H1 (cell line): Measurements from ENCODE around the gene OR2J2. TPM values are rescaled to one million over a fixed set of nuclear protein-coding genes. Genes with fewer than 3 reads are reported as not detected.
"Not testable (repeated sequence)": the region's sequence is repeated elsewhere in the genome, so short reads cannot be mapped to it uniquely, and the experiment has no call there.

Experiments
- CTCF ChIA-PET: fragments of 300-600 bp; sonication (Branson Sonifier 250); formaldehyde crosslinking; loops from one replicate; lab custom pipeline; 2021; ENCODE audit not compliant: partially characterized antibody; lab: Charles Lee
- POLR2A ChIA-PET: fragments of 300-600 bp; sonication (Branson Sonifier 250); formaldehyde crosslinking; loops from one replicate; lab custom pipeline; 2021; ENCODE audit warnings: inconsistent platforms; ENCODE audit not compliant: partially characterized antibody; lab: Charles Lee
- DNase-seq, 2 experiments: peaks; one replicate each; pipeline versions ENCODE4 v3.0.0 to v3.0.0-alpha.2; 2010 to 2022; ENCODE audit warnings: low spot score in 2 of 2, low read depth in 1 of 2, mixed read lengths in 1 of 2
- FAIRE-seq: peaks from 2 replicates; lab custom pipeline; 2011; peaks lifted over from hg19 to GRCh38; lab: Jason Lieb, UNC
- H2AFZ ChIP-seq: 2 replicates; pipeline ENCODE4 v1.8.1; 2012; ENCODE audit warnings: low read length, inconsistent platforms
- H2AK5ac ChIP-seq: 2 replicates; pipeline ENCODE4 v1.6.1; 2013; ENCODE audit warnings: low read depth, low read length
- H2BK120ac ChIP-seq: replicated peaks from 2 replicates; pipeline ENCODE3; 2013; ENCODE audit warnings: low read depth, low read length, inconsistent platforms
- H2BK12ac ChIP-seq: 2 replicates; pipeline ENCODE4 v1.6.1; 2013; ENCODE audit warnings: low read depth, low read length
- H2BK15ac ChIP-seq: 2 replicates; pipeline ENCODE4 v1.6.1; 2013; ENCODE audit warnings: low read length
- H2BK20ac ChIP-seq: 2 replicates; pipeline ENCODE4 v1.6.1; 2013; ENCODE audit warnings: low read length
- H2BK5ac ChIP-seq: 2 replicates; pipeline ENCODE4 v1.6.1; 2013; ENCODE audit warnings: low read depth, low read length
- H3K14ac ChIP-seq: 2 replicates; pipeline ENCODE4 v1.6.1; 2013; ENCODE audit warnings: inconsistent platforms; ENCODE audit not compliant: insufficient read length
- H3K18ac ChIP-seq: 2 replicates; pipeline ENCODE4 v1.6.1; 2013; ENCODE audit warnings: low read length; ENCODE audit errors: extremely low read depth
- H3K23ac ChIP-seq: 2 replicates; pipeline ENCODE4 v1.6.1; 2013; ENCODE audit warnings: inconsistent platforms; ENCODE audit not compliant: insufficient read length
- H3K23me2 ChIP-seq: 2 replicates; pipeline ENCODE4 v1.6.1; 2013; ENCODE audit warnings: low read depth, low read length
- H3K27ac ChIP-seq: 2 replicates; pipeline ENCODE4 v1.6.1; 2011; ENCODE audit warnings: low read depth, low read length, inconsistent platforms
- H3K27me3 ChIP-seq, 4 experiments: replicated peaks in 1 of 4; 1 replicate in 1 of 4; 2 replicates in 3 of 4; pipeline versions ENCODE4 v1.6.1 to v1.8.1; 2011 to 2013; ENCODE audit warnings: low read length in 3 of 4, mild to moderate bottlenecking in 3 of 4, inconsistent platforms in 2 of 4, mixed read lengths in 2 of 4, moderate library complexity in 1 of 4; ENCODE audit not compliant: control insufficient read depth in 3 of 4, insufficient read depth in 3 of 4; ENCODE audit errors: extremely low read depth in 1 of 4
- H3K36me3 ChIP-seq, 4 experiments: 2 replicates each; pipeline versions ENCODE4 v1.6.1 to v1.8.1; 2011 to 2013; ENCODE audit warnings: mild to moderate bottlenecking in 4 of 4, low read length in 3 of 4, moderate library complexity in 2 of 4, control low read depth in 1 of 4, inconsistent platforms in 1 of 4; ENCODE audit not compliant: insufficient read depth in 4 of 4, control insufficient read depth in 2 of 4
- H3K4ac ChIP-seq: replicated peaks from 2 replicates; pipeline ENCODE3; 2013; ENCODE audit warnings: low read length, low read depth, mixed read lengths, inconsistent platforms; ENCODE audit not compliant: insufficient read length
- H3K4me1 ChIP-seq, 4 experiments: replicated peaks in 1 of 4; 1 replicate in 1 of 4; 2 replicates in 3 of 4; pipeline versions ENCODE4 v1.6.1 to v1.8.1; 2011 to 2013; ENCODE audit warnings: low read length in 3 of 4, inconsistent platforms in 2 of 4, mixed read lengths in 1 of 4; ENCODE audit not compliant: insufficient read depth in 4 of 4, control insufficient read depth in 3 of 4
- H3K4me2 ChIP-seq, 2 experiments: 2 replicates each; pipeline versions ENCODE4 v1.6.1 to v1.8.1; 2011 to 2013; ENCODE audit warnings: low read depth in 2 of 2, low read length in 2 of 2, control low read depth in 1 of 2, inconsistent platforms in 1 of 2, mild to moderate bottlenecking in 1 of 2; ENCODE audit not compliant: insufficient read depth in 1 of 2
- H3K4me3 ChIP-seq, 4 experiments: fragments of 200-600, 300-600 bp in 1 of 4; sonication (generic), shearing (Covaris generic), sonication (Bioruptor Twin) in 1 of 4; 2 replicates each; pipeline versions ENCODE4 v1.5.1 to v1.8.1; 2011 to 2016; ENCODE audit warnings: low read length in 4 of 4, low read depth in 3 of 4, control low read depth in 2 of 4, inconsistent platforms in 2 of 4, mild to moderate bottlenecking in 2 of 4, mixed read lengths in 1 of 4, moderate library complexity in 1 of 4; ENCODE audit not compliant: insufficient read depth in 2 of 4; ENCODE audit errors: extremely low read depth in 1 of 4
- H3K56ac ChIP-seq: replicated peaks from 2 replicates; pipeline ENCODE3; 2013; ENCODE audit warnings: low read depth, mild to moderate bottlenecking, mixed read lengths, low read length, inconsistent platforms; ENCODE audit not compliant: insufficient read length
- H3K79me1 ChIP-seq: 2 replicates; pipeline ENCODE4 v1.6.1; 2013; ENCODE audit warnings: low read depth, low read length, control low read depth
- H3K79me2 ChIP-seq, 2 experiments: 2 replicates each; pipeline versions ENCODE4 v1.6.1 to v1.8.1; 2012 to 2013; ENCODE audit warnings: low read length in 2 of 2, mild to moderate bottlenecking in 2 of 2, inconsistent platforms in 1 of 2; ENCODE audit not compliant: insufficient read depth in 2 of 2, control insufficient read depth in 1 of 2
- H3K9ac ChIP-seq, 4 experiments: replicated peaks in 1 of 4; 1 replicate in 1 of 4; 2 replicates in 3 of 4; pipeline versions ENCODE4 v1.6.1 to v1.8.1; 2011 to 2013; ENCODE audit warnings: low read depth in 3 of 4, low read length in 3 of 4, control low read depth in 2 of 4, mild to moderate bottlenecking in 2 of 4, moderate library complexity in 2 of 4, inconsistent platforms in 1 of 4; ENCODE audit errors: extremely low read depth in 1 of 4
- H3K9me3 ChIP-seq, 2 experiments: 2 replicates each; pipeline versions ENCODE4 v1.6.1 to v1.8.1; 2012 to 2013; ENCODE audit warnings: mild to moderate bottlenecking in 2 of 2, moderate library complexity in 2 of 2, control low read depth in 1 of 2, inconsistent platforms in 1 of 2, low read depth in 1 of 2, low read length in 1 of 2, mixed read lengths in 1 of 2; ENCODE audit not compliant: insufficient read depth in 2 of 2
- H4K20me1 ChIP-seq, 2 experiments: replicated peaks in 1 of 2; 2 replicates each; pipeline versions ENCODE3 to v1.8.1; 2011 to 2013; ENCODE audit warnings: inconsistent platforms in 2 of 2, low read length in 2 of 2, mild to moderate bottlenecking in 1 of 2; ENCODE audit not compliant: insufficient read depth in 2 of 2, control insufficient read depth in 1 of 2
- H4K5ac ChIP-seq: 2 replicates; pipeline ENCODE4 v1.6.1; 2013; ENCODE audit warnings: low read length, low read depth, mixed read lengths, inconsistent platforms; ENCODE audit not compliant: insufficient read length
- H4K8ac ChIP-seq: 2 replicates; pipeline ENCODE4 v1.8.0; 2013; ENCODE audit warnings: mild to moderate bottlenecking, moderate library complexity, low read length, inconsistent platforms; ENCODE audit not compliant: insufficient read depth; ENCODE audit errors: extremely low read depth
- H4K91ac ChIP-seq: replicated peaks from 2 replicates; pipeline ENCODE3; 2013; ENCODE audit warnings: low read length, mixed read lengths, inconsistent platforms; ENCODE audit not compliant: insufficient read length
- E2F6 ChIP-seq: IDR thresholded peaks from 2 replicates; pipeline ENCODE4 v1.6.1; 2012; ENCODE audit warnings: inconsistent platforms
- SAP30 ChIP-seq: fragments of 300-600 bp; sonication (generic); IDR thresholded peaks from 2 replicates; pipeline ENCODE4 v1.7.1; 2012; ENCODE audit warnings: low read length, moderate library complexity, mild to moderate bottlenecking, inconsistent platforms; ENCODE audit not compliant: insufficient read depth, insufficient replicate concordance
- SIRT6 ChIP-seq: IDR thresholded peaks from one replicate; pipeline ENCODE4 v1.7.1; 2012; ENCODE audit warnings: low read length, inconsistent platforms
- TBP ChIP-seq: IDR thresholded peaks from 2 replicates; pipeline ENCODE4 v1.6.1; 2011; ENCODE audit warnings: low read depth, low read length, improper control_type of control experiment
- WGBS, 2 experiments: shearing (Covaris generic) in 1 of 2; methylation state at CpG; one replicate each; pipeline versions ENCODE4 v1.1.6 to v1.1.7; 2013 to 2015; ENCODE audit warnings: low lambda C conversion rate in 2 of 2, mixed read lengths in 2 of 2, inconsistent platforms in 1 of 2, low coverage in 1 of 2, missing lambda C conversion rate in 1 of 2; ENCODE audit not compliant: insufficient replicate concordance in 2 of 2, insufficient coverage in 1 of 2, insufficient read length in 1 of 2; ENCODE audit errors: extremely low coverage in 1 of 2, missing lambda C conversion rate in 1 of 2; 5-methylcytosine and 5-hydroxymethylcytosine counted together
- polyA plus RNA-seq, 7 experiments: library from polyadenylated mRNA; depleted of rRNA in 3 of 7; stranded (reverse) in 5 of 7; unstranded in 2 of 7; fragments of >200 nt in 5 of 7; fragments of 200-250 nt in 2 of 7; gene quantifications; 1 replicate in 5 of 7; 2 replicates in 1 of 7; 4 replicates in 1 of 7; pipeline versions ENCODE4 v1.2.1 to v1.2.3, GENCODE V29; 2011 to 2013; ENCODE audit warnings: missing spikeins in 2 of 7, mixed read lengths in 2 of 7
- total RNA-seq: library from RNA; stranded (reverse); fragmentation: NEBNext Ultra II Directional; extraction: Animal tissue kit (Norgen Biotek cat#: 25700); gene quantifications from 2 replicates; pipeline ENCODE4 v1.2.1, GENCODE V29; 2021

Gene OR2J2
- total and polyA plus RNA-seq, 2 of the 8 experiments (the other 6 are each of a cell fraction or from before 2014, with no cell fraction given): not detected

GRCh38 chr6:29183594-29183993, 12.9 kb downstream of the OR2J2 start (continued):
- TF ChIP-seq TBP: no peak
- no peak for TF ChIP-seq SAP30
- no peak for TF ChIP-seq E2F6
- no peak for TF ChIP-seq SIRT6

- H2AFZ ChIP-seq, POLR2A ChIA-PET, H3K23me2 ChIP-seq, H4K5ac ChIP-seq, H2BK15ac ChIP-seq, H3K4me1 ChIP-seq, H4K8ac ChIP-seq, H3K79me2 ChIP-seq, CTCF ChIA-PET, H3K27me3 ChIP-seq, H3K56ac ChIP-seq, H3K36me3 ChIP-seq, H4K20me1 ChIP-seq, H2AK5ac ChIP-seq, H3K4me2 ChIP-seq, H2BK12ac ChIP-seq, H2BK5ac ChIP-seq, H2BK120ac ChIP-seq, H3K9ac ChIP-seq, H3K14ac ChIP-seq, H3K4ac ChIP-seq, H3K4me3 ChIP-seq, H4K91ac ChIP-seq, DNase-seq, H2BK20ac ChIP-seq, H3K18ac ChIP-seq, H3K27ac ChIP-seq, H3K23ac ChIP-seq, H3K79me1 ChIP-seq, FAIRE-seq, H3K9me3 ChIP-seq: not testable (repeated sequence)
- WGBS, 2 experiments: 74% methylated on average over 1 of the region's 1 CpG; no CpG with 5 or more reads in 1 of the 2 experiments
These were observed 18.0 kb downstream of the OR2J2 start for GRCh38 chr6:29188659-29189058.
